NCI-H69 (cell line): Measurements from ENCODE around the gene LDAH.

Source experiments
- DNase-seq: peaks from one replicate; lab custom pipeline; 2025; lab: John Stamatoyannopoulos, UW

LDAH gene

DNA sequence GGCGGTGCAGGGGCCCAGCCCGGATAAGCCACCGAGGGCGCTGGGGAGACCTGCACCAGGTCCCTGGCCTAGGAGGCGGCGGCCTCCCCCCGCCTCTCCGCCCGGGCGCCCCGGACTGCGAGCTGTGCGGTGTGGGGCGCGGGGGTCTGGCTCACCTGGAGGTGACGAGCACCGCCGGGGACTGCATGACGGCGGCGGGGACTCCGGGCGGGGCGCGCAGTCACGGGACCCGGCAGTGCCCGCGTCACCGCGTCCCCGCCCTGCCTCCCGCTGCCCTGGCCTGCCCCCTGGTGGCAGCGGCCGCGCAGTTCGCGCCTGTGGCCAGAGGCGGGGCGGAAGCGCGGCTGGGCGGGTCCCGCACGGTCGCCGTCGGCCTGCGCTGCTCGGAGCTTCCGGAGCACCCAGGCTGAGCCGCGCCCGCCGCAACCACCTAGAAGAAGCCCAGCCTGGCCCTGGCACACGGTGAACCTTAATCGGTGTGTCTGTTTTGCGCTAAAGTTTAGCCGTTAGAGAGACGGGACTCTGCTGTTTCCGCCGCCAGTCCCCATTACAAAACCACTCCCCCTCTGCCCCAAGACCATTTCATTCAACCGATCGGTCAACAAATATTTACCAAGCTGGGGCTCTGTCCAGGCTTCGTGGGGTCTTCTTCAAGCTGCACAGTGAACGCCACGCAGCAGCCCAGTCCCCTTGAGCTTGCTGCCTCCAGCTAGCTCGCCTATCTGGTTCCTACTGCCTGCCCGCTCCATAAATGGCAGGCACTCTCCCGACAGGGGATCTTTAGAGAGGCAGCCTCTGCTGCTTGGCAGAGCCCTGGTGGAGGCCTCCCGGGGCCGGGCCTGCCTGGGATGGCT lies 171.8 kb downstream of the LDAH start, which contains the start of gene HS1BP3:
Gene HS1BP3, minus strand, starts transcription at position 222 of the 854 bp plus-strand sequence. Its CDS starts 35 bp downstream, at position 187.
- DNase-seq, result peak; percentile 83

DNA sequence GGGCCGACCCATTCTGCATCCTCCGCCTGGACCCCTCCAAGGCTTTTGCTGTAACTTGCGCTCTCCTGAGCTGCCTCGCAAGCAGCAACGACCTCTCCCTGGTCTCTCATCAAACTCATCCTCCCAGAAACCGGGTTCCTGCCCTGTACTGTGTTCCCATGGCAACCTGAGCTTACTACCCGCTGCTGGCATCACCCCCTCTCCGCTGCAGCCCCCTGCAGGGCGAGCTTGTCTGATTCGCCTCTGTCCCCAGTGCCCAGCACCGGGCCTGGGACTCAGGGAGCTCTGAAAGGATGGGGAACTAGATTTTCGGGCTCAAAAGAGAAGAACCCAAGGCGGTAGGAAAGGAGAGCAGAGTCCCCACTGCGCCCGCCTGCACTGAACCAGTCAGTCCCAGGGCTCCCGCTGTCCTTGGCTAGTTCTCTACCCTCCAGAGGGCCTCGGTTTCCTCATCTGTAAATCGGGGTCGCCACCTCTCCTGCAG lies 172.5 kb downstream of the LDAH start:
- DNase-seq, result peak; percentile 64

DNA sequence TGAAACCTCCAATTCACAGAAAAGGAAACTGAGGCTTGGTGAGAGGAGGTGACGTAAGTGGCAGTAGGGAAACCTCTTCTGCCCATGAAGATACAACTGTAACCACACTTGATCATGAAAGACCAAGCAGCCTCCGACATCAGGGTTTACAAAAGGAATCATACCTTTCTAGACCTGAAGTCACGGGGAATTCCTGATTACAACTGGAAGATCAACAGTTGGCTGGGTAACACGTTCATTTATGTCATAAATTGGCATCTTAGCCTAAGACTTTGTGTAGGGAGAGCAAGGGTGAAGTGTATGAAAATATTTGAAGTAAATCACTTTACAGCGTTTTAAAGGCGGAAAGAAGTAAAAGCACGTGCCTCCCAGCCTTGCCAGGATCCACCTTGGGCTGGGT lies 172.9 kb downstream of the LDAH start:
- DNase-seq, result no peak

DNA sequence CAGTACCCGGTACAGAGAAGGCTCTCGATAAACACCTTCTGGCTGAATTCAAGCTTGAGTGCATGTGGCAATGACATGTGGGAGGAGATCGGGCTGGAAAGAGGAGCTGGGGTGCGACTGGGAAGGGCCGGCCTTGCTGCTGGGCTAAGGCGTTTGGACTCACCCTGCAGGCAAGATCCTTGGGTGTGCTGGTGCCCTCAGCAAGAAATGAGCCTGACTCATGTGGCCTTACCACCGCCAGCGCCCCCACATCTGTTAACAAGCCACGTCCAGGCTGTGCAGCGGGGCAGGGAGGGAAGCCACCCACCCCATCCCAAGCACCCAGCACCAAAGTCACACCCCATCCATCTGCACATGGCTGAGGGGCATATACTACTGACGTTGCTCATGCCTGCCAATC lies 173.3 kb downstream of the LDAH start:
- no peak for DNase-seq

DNA sequence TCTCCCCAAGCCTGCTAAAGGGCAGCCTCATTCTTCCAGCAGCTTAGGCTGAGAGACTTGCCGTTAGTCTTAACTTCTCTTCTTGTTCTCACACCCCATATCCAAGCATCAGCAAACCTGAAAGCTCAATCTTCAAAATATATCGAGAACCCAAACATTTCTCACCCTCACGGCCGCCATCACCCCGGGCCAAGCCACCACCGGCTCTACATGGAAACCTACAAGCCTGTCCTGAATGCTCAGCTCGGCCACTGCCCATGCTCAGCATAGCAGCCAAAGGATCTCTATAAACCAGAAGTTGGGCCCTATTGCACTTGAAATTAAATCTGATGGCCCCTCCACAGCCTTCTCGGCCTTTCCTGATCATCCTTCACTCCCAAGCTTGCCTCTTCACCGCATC lies 174.1 kb downstream of the LDAH start:
- no peak for DNase-seq

DNA sequence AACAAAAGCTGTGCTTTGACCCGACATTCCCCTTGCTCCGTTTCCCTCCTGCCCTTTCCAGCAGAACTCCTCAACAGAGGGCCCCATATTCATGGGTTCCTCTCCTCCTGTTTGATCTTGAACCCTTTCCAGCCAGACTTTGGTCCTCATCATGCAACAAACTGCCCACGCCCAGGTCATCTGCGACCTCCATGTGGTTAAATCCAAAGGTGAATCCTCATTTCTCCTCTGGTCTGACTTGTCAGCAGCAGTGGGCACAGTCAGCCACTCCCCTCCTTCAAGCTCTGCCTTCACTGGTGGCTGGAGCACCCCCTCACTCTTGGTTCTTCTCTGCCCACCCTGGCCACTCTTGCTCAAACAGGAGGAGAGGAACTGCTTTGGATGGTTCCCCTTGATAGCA lies 174.7 kb downstream of the LDAH start:
- DNase-seq, result no peak

DNA sequence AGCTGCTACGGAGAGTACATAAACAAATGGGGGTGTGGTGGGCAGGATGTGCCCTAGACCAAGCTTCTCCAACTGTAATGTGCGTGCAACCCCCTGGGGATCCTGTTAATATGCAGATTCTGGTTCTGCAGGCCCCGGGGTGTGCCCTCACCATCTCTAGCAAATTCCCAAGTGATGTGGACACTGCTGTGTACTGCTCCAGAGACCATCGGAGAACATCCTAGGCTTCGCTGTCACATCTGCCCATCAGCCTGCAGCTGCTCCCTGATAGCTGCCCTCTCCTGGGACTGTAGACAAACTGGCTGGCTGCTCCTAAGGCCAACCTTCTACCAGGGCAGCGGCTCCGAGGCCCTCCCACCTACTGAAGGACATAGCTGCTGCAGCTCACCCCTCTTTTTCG lies 175.2 kb downstream of the LDAH start:
- DNase-seq, result peak; percentile 15

DNA sequence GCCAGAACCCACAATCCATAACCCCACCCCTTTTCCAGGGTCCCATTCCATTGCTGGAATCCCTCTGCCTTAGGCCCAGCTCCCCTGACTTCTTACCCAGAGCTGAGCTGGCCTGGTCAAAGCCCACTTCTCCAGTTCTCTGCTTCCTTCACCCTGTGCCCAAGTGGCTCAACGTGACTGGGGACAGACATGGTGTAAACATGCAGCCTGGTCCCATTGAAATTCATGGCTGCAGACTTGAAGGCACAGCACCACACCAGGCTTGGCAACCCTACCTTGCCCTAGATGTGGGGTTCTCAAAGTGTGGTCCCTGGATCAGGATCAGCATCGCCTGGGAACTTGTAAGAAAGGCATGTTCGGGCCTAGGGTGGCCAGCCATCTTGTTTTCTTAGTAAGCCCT lies 175.7 kb downstream of the LDAH start:
- DNase-seq, result no peak

DNA sequence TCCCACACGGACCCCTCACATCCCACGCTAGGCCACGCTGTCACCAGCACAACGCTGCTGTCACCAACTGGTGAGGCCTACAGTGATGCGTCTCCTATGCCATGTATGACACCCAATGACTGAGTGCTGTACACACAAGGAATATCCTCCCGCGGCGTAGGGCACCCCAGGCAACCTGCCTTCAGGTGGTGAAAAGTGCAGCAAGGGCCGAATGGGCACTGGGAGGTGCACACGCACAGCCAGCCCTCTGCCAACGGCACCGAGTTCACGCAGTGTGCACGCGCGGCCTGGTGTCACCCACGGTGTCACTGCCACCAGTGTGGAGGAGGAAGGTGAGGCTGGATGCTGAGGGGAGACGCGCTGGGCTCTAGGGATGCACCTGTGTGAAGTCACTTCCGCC lies 176.5 kb downstream of the LDAH start:
- no peak for DNase-seq

DNA sequence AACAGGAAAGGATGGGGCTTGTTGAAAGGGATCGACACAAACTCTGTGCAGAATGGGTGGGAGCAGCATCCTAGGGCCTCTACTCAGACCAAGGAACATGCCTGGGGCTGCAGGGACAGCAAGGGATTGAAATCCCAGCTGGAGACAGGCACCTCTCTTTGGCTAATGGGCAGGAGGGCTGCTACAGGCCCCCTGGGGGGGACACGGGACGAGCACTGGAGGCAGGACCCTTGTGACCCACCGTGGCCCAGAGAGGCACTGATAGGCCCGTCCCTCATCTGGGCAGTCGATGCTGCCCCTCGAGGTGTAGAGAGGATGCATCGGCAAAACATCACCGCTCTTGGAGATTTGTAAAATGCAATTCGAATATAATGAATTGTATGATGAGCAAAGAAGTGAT lies 177.1 kb downstream of the LDAH start:
- no peak for DNase-seq

DNA sequence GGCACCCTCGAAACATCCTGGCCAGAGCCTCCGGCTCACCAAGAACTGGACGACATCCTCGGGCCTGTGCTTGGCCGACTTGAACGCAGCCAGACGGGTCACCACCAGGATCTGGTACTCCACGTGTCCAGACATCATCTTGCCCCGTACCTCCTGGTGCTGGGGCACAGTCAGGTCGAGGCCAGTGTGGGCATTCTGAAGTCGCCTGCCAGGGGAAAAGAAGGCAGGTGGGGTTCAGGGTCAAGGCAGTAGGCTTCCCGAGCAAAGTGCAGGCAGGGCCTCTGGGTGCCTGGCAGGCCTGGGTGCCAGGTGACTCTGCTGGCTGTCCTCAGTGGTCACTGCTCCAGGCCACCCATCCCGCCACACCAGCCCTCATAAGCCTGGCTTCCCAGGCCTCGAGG lies 177.6 kb downstream of the LDAH start:
- DNase-seq, result no peak

DNA sequence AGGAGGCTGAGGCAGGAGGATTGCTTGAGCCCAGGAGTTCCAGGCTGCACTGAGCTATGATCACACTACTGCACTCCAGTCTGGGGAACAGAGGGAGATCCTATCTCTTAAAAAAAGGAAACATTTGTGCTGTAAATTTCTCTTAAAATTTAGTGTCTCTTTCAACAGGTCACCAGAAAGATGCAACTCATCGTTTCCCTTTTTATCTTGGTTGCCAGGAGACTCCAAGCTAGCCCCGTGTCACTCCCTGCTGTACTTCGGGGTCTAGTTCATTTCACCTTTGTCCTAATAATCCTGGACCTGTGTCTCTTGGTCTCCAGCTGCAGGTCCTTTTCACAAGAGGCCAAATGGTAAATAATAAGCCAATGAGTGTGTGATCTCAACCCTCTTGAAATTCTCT lies 179.1 kb downstream of the LDAH start:
- DNase-seq, result no peak

DNA sequence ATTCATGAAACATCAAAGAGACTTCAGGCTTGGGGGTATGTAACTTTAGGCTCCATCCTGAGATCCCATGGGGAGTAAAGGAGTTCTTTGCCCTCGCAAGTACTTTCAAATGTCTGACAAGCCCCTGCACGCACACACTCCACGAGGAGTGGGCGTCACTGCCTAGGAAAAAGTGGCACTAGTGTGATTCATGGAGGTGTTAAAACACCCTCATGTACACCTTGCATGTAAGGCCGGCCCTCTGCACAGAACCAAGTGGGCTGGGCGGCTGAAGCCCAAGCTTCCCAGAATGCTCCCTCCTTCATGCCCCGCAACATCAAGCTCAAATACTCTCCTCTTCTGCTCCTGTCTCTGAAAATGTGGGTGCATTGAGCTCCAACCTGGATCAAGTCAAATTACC lies 179.8 kb downstream of the LDAH start:
- no peak for DNase-seq

DNA sequence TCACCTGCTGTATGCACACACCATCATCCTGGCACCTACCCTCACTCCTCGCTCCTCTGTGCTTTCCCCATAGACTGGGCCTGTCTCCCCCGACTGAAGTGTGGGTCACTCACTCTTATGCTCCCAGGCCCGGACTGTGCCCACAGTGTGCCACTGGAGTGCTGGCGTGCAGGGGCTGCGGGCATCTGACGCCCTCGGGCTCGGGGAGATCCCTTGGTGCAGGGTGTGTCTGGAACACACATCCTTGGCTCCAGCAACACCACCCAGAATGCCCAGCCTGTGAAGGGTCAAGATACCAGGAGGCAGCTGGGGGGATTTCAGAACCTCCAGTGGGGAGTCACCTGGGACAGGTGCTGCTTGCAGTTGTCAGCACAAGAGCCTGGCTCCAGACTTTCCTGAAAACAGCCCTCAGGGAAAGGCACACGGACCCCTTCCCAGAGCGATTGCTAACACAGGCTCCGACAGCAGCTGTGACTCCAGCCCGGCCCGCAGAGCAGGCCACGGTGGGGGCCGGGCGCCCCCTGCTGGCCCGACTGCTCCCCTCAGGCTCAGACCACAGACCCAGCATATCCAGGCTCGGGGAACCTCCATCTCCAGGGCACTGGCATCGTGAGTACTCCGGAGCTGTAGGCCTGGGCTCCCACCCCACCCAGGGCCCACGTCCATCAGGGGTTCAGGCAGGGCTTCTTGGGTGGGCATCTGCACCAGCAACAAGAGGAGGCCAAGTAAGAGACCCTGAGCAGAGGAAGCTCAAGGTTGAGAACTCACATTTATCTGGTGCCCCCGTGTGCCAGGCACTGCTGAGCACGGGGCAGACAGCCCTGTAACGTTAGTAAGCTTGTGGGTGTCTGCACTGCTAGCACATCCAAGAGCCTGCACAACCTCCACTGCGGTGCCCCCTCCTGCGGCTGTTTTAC lies 180.6 kb downstream of the LDAH start:
- DNase-seq, result peak; percentile 51

DNA sequence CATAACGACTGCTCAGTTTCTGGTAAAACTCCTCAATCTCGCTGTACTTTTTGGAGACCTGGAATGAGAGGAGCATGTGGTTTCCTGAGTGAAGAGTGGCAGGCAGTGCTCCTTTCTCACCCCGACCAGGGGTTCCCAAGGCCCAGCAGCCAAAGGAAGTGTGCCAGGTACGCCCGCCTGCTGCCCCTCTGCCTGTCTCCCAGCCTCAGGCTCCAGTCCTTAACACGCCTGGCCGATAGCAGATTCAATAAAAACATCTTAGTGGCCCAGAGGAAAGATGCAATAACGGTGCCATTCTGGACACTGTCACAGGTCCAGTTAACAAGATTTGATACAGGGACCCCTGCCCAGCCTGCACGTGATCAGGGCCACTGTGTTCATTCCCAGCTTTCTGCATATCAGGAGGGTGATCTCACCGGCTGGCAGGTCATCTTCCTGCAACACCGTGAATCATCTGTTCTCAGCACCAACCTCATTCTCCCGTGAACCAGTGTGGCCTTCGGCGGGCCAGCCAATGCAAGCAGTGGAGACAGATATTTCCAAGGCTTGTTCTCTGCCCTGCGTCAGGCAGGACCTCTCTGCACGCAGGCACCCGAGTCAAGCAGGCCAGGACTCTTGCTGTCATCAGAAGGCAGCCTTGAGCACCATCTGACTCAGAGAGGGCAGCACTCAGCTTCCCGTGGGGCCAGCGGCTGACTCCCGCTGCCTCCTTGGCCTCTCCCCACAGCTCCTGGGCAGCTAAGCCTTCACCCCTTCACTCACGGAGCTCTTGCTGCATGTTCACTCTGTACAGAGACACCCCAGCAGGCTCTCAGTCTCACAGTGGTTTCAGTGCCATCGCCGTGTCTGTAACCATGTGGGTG lies 181.5 kb downstream of the LDAH start:
- no peak for DNase-seq

DNA sequence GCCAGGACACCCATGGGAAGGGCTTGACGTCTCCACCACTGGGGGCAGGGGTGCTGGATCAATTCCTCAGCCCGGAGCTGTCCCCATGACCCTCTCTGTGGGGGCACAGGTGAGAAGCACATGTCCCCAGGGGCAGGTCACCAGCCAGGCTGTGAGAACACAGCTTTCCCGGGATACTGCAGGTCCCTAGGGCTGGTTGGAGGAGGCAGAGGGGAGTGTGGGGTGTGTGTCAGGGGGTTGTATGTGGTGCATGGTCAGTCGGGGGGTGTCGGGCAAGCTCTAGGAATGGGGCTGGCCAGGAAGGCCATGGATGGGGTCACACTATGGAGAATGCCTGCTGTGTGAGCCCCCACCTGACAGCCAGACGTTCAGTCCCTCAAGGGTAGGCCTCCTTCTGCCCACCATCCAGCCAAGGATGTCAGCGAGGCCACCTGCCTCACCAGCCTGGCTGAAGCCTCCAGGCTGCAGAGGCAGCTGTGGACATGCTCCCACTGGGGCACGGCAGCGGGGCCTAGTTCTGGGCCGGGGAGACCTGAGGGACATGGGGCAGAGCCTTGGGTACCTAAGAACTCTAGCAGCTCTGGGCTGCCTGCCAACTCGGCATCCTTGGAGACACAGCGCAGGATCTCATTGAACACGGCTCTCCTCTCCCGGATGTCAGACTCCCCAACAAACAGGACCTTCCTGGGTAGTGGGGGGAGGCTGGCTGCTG lies 182.3 kb downstream of the LDAH start:
- no peak for DNase-seq

DNA sequence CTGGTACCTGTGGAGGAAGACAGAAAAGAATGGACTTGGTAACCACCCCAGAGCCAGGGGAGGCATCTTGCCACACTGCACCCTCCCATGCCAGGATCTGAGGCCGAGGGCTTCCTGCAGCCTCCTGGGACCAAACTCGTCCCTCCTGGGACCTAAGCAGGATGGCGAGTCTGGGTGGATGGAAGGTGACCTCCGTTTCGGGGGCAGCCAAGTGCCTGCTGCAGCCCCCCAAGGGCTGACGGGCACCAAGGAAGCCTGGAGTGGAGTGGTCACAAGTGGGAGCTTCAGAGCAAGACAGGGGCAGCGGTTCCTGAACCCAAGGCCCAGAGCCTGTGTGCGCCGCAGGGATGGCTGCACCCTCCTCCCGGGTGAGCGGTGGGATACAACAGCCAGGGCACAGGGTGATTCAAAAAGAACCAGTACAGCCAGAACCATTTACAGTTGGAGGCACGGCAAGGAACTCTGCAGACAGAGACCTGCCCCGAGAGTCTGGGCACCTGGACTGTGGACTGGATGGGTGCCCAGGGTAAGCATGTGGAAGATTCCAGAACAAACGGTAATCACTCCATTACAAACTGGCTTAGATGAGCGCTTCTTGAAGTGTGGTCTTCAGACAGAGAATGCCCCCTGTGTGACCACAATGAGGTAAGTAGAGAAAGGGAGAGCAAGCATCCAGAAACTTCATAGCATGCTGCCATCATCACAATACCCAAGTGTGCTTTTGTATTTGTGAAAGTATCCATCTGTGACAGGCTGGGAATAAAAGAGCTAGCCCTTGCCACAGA lies 184.1 kb downstream of the LDAH start:
- no peak for DNase-seq

DNA sequence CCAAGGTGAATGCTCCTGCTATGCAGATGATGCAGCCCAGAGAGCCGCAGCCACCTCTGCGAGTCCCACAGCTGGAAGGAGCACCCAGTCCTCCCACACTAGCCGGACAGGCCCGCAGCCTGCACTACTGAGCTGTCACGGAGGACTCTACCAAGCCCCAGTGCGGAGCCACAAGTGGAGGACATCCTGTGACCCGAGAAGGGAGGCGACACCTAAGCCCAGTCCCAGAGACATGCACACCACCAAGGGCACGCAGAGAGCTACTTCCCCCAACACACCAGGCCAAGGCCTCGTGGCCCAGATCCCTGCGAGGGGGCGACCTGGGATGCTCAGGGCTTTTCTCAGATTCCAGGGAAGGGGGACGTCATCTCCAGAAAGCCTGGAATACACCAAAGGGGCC lies 184.9 kb downstream of the LDAH start:
- DNase-seq, result no peak

DNA sequence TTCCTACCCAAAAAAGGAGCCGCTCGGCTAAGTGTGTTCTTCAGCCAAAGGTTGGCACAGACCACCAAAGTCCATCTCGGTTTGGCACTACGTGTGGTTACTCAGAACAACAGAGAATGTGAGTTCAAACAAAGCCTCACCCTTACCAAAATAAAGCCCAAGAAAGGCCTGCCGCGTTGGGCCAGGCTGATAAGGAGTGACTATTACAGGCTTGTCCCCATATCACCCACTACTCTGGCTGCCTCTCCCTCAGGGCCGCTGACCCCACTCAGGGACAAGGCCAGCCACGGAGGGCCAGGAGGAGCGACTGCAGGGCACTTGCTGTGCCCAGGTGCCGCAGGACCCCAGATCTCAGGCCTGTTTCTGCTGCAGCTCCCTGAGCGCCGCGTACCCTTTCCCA lies 185.8 kb downstream of the LDAH start:
- no peak for DNase-seq
